Measurements from ENCODE around the gene NOM1.

DNA sequence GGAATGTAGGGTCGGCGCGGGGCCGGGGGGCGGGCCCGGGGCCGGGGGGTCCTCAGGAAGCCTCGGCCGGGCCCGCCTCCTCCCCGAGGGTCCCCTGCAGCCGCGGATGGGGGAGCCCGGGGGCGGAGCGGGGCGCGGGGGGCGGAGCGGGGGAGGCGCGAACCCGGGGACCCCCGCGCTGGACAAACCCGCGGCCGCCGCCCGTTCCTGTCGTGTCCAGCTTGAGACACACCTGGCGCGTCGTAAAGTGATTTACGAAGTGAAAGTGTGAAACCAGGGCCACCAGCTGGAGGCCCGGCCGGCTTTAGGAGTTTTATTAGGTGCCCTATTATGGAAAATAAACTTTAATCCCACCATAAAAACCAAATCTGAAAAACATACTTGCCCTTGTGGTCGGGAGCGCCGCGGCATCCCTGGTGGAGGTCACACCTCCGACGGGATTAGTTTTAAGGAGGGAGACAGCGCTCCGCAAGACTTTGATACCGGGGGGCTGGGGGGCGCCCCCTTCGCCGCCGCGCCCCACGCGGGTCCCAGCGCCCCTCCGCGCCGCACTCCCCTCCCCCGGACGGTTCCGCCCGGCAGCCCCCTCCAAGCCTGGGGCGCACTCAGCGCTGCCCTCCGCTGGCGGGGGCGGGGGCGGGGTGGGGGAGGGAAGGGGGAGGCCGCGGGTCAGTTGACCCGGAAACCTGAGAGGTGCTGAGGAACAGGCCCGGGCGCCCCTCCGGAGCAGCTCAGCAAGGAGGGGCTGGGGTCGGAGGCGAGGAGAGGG is 50.6 kb downstream of the NOM1 start:
- TF ChIP-seq ARNT (IDR thresholded peaks at IDR 0.05): no peak
- TF ChIP-seq SP1 (IDR thresholded peaks at IDR 0.05): no peak
- TF ChIP-seq BHLHE40 (IDR thresholded peaks at IDR 0.05; ENCODE audit: borderline replicate concordance): no peak
- TF ChIP-seq, protein P1, sequence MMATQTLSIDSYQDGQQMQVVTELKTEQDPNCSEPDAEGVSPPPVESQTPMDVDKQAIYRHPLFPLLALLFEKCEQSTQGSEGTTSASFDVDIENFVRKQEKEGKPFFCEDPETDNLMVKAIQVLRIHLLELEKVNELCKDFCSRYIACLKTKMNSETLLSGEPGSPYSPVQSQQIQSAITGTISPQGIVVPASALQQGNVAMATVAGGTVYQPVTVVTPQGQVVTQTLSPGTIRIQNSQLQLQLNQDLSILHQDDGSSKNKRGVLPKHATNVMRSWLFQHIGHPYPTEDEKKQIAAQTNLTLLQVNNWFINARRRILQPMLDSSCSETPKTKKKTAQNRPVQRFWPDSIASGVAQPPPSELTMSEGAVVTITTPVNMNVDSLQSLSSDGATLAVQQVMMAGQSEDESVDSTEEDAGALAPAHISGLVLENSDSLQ (IDR thresholded peaks at IDR 0.05): no peak
- no peak for TF ChIP-seq CTBP1 (IDR thresholded peaks at IDR 0.05; ENCODE audit: borderline replicate concordance)
- no peak for TF ChIP-seq FOXA1 (IDR thresholded peaks at IDR 0.05)
- TF ChIP-seq ZNF384 (IDR thresholded peaks at IDR 0.05): no peak
- TF ChIP-seq L3MBTL2 (conservative IDR thresholded peaks at IDR 0.05): peak; percentile 71

Measured in HEK293T (cell line).